Psoas muscle (tissue), 8 donors: ENCODE data around the gene TMX4. TPM values are rescaled to one million over a fixed set of nuclear protein-coding genes. Genes with fewer than 3 reads are reported as not detected.
A peak's percentile ranks its signal among the peaks of the same experiment; 100 is the strongest.

Experiments
- ATAC-seq, 4 donors: fragments of 200-7000 bp; cut with Tn5 transposase; one replicate each; pipeline ENCODE4 v1.9.1; 2020; ENCODE audit warnings: moderate library complexity in 3 of 4, mild to moderate bottlenecking in 2 of 4
- DNase-seq, 2 donors: peaks; one replicate each; pipeline ENCODE4 v3.0.0-alpha.2; 2020
- H3K27ac ChIP-seq: fragments of 200-600 bp; one replicate; pipeline ENCODE4 v1.8.0; 2022
- H3K27me3 ChIP-seq, 3 donors: fragments of 200-600 bp in 1 of 3; one replicate each; pipeline versions ENCODE4 v1.6.1 to v1.8.0; 2013 to 2022; ENCODE audit warnings: low read length in 2 of 3, mild to moderate bottlenecking in 2 of 3, moderate library complexity in 1 of 3; ENCODE audit not compliant: insufficient read depth in 3 of 3
- H3K36me3 ChIP-seq, 2 donors: fragments of 200-600 bp in 1 of 2; one replicate each; pipeline versions ENCODE4 v1.6.1 to v1.8.0; 2013 to 2022; ENCODE audit warnings: low read depth in 1 of 2, mild to moderate bottlenecking in 1 of 2, moderate library complexity in 1 of 2; ENCODE audit not compliant: insufficient read depth in 1 of 2
- H3K4me1 ChIP-seq: fragments of 200-600 bp; one replicate; pipeline ENCODE4 v1.8.0; 2022
- H3K4me3 ChIP-seq: fragments of 200-600 bp; one replicate; pipeline ENCODE4 v1.8.0; 2022; ENCODE audit warnings: mild to moderate bottlenecking
- H3K9me3 ChIP-seq: fragments of 200-600 bp; one replicate; pipeline ENCODE4 v1.8.0; 2022
- WGBS, 3 donors: extraction: QIAGEN DNeasy Blood & Tissue Kit; methylation state at CpG; one replicate each; pipeline versions ENCODE4 v1.1.6 to v1.1.7; 2013; 5-methylcytosine and 5-hydroxymethylcytosine counted together
- intact Hi-C, 2 donors: fragments of 100-400 bp; cut with DNase I; formaldehyde crosslinking; loops; one replicate each; pipeline versions ENCODE4 v1.11.0 to v1.14.2; 2022
- polyA plus RNA-seq, 3 donors: library from polyadenylated mRNA; stranded (reverse); fragments of 200-250 nt; gene quantifications; one replicate each; pipeline ENCODE4 v1.2.3, GENCODE V29; 2013
- total RNA-seq, 4 donors: library from RNA; stranded (reverse); fragmentation: NEBNext Ultra II Directional in 2 of 4; extraction: Animal tissue kit (Norgen Biotek cat#: 25700) in 2 of 4; gene quantifications; one replicate each; pipeline versions ENCODE4 v1.2.1 to v1.2.4, GENCODE V29; 2021 to 2023
- TF ChIP-seq, protein P1 (sequence below): fragments of 200-600 bp; IDR thresholded peaks from one replicate; pipeline ENCODE4 v1.8.0; 2022; ENCODE audit warnings: antibody characterized with exemption
- donor health status: healthy with polysubstance abuse.
- donor health status: DM: no; HTN: no; CAD: no; lungs with moderate emphysema.
- donor health status: Bipolar disorder and iron deficiency.
- donor health status: healthy.
- donor health status: DM: yes; HTN: yes; CAD: no.
- donor health status: DM: no; HTN: no; CAD: no.
- donor health status: DM: no; HTN: no; CAD: no.
- donor health status: DM: yes; HTN: yes; CAD: no.

The TMX4 gene
- total and polyA plus RNA-seq, 7 donors, result 9.3 to 66.7 (median 42.7) TPM

DNA sequence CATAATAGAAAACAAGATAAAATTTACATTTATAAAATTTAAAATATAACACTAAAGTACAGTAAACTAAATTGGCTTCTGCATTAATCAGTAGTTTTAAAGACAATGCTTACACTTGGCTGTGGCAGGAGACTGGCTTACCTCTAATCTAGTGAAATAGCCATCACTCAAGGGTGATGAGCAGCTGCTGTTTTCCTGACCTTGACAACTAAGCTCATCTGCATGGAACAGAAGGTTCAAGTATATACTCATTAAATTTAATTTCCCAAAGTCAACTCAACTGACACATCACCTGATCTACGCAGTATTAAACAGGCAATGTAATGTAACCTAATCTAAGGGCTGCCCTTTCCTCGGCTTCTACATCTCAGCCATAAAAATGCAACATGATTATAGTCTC is 14.5 kb downstream of the TMX4 start:
- H3K27me3 ChIP-seq, result no peaks in the 10 kb centered on the region
- no peaks in the 10 kb centered on the region for H3K9me3 ChIP-seq
- TF ChIP-seq, protein P1, sequence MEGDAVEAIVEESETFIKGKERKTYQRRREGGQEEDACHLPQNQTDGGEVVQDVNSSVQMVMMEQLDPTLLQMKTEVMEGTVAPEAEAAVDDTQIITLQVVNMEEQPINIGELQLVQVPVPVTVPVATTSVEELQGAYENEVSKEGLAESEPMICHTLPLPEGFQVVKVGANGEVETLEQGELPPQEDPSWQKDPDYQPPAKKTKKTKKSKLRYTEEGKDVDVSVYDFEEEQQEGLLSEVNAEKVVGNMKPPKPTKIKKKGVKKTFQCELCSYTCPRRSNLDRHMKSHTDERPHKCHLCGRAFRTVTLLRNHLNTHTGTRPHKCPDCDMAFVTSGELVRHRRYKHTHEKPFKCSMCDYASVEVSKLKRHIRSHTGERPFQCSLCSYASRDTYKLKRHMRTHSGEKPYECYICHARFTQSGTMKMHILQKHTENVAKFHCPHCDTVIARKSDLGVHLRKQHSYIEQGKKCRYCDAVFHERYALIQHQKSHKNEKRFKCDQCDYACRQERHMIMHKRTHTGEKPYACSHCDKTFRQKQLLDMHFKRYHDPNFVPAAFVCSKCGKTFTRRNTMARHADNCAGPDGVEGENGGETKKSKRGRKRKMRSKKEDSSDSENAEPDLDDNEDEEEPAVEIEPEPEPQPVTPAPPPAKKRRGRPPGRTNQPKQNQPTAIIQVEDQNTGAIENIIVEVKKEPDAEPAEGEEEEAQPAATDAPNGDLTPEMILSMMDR, result no peak
- H3K36me3 ChIP-seq, result peaks cover 0 to 36% of the 10 kb centered on the region in 2 donors
- peak; percentile 44 to 72 (median 65) for ATAC-seq
- no peak overlapping the region for H3K4me3 ChIP-seq
- WGBS, 3 donors, result 22 to 52% (median 44%) methylated on average over 2 of the region's 2 CpGs
- intact Hi-C loops, result no loop called here
- DNase-seq, result no peak
- peaks cover 3% of the 10 kb centered on the region for H3K4me1 ChIP-seq
- no peak overlapping the region for H3K27ac ChIP-seq

DNA sequence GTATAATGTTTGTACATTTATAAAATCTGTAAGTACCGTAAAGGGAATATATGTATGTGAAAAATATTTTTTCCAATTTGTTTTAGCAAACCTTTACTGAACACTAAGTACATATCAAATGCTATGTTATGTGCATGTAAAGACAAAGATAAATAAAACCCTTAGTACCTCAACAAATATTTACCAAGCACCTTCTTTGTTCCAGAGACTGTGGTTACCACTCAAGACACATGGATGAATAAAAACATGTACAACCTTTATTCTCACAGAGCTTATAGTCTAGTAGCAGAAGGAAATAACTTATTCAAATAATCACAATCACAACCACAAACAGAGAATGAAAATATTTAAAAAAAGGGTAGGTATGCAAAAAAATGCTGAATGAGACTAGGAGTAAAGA is 17.5 kb downstream of the TMX4 start:
- Histone ChIP-seq H3K4me1 (peaks cover 3% of the 10 kb centered on the region), H3K36me3 (peaks cover 0 to 52% of the 10 kb centered on the region in 2 donors), H3K27me3 (no peaks in the 10 kb centered on the region), H3K27ac (no peak overlapping the region), H3K4me3 (no peak overlapping the region), H3K9me3 (no peaks in the 10 kb centered on the region)
- DNase-seq, result no peak
- no peak for ATAC-seq
- TF ChIP-seq, protein P1, result no peak
- intact Hi-C loops, result no loop called here
- 98 to 100% (median 100%) methylated on average over 1 of the region's 1 CpG for WGBS, 3 donors

DNA sequence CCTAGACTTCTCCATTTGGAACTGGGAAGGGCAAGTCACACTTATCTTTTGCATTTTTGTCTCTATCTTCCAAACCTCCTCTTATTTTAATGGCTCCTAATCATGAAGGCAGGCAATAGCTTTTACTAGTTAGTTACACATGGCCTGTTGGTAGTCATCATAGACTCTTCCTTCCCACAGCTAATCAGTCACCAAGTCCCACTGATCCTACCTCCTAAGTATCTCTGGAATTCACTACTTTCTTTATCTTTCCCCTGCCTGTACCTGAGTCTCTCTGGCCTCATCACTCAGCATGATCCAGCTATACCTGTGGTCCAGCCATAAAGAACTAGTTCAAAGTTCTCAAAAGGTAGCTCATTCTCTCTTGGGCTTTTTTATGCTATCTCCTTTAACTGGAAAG is 18.8 kb downstream of the TMX4 start:
- Histone ChIP-seq H3K27ac (no peak overlapping the region), H3K9me3 (no peaks in the 10 kb centered on the region), H3K4me3 (no peak overlapping the region), H3K27me3 (no peaks in the 10 kb centered on the region), H3K36me3 (peaks cover 10 to 61% of the 10 kb centered on the region in 2 donors), H3K4me1 (peaks cover 3% of the 10 kb centered on the region)
- intact Hi-C loops, result no loop called here
- DNase-seq (no peak), ATAC-seq (no peak)
- TF ChIP-seq, protein P1, result no peak

DNA sequence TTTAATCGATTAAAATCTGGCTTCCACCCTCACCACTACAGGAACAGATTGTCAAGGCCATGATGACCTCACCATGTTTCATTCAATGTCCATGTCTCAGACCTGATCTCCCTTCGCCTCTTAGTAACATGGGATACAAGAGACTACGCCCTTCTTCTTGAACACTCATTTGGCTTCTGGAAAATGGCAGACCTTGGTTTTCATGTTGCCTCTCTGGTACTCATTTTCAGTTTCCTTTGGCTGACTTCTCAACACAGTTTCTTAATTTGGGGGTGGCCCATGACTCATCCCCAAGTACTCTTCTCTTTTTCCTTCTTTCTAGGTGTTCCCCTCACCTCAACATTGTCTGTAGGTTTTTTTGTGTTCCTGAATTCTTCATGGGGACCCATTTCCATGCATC is 22.7 kb downstream of the TMX4 start:
- intact Hi-C loops, result no loop called here
- H3K36me3 ChIP-seq, result peaks cover 10 to 89% of the 10 kb centered on the region in 2 donors
- H3K27me3 ChIP-seq, result no peaks in the 10 kb centered on the region
- H3K4me1 ChIP-seq, result no peaks in the 10 kb centered on the region
- DNase-seq (no peak), ATAC-seq (no peak)
- H3K9me3 ChIP-seq, result peaks cover 9% of the 10 kb centered on the region
- no peak overlapping the region for H3K4me3 ChIP-seq
- WGBS, 3 donors, result 93 to 100% (median 98%) methylated on average over 3 of the region's 3 CpGs
- no peak overlapping the region for H3K27ac ChIP-seq
- TF ChIP-seq, protein P1, result no peak

DNA sequence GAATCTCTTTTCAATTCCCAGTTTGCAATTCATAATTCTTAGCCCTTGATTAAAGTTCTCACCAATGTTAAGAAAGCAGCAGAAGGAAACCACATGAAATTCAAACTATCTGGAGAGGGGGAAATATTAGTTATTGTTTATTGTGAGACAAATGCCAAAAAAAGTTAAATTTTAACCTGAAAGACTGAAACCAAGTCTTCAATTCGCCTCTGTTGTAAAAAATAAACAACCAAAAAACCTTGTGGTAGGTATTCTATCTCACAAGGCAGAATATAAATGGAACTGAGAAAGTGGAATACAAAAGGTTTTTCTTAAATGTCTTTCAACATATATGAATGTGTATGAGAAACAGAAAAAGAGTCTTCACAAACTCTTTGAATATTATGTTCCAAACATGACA is 24.8 kb downstream of the TMX4 start:
- Histone ChIP-seq H3K4me3 (no peak overlapping the region), H3K9me3 (peaks cover 9% of the 10 kb centered on the region), H3K27me3 (no peaks in the 10 kb centered on the region), H3K27ac (no peak overlapping the region), H3K4me1 (no peaks in the 10 kb centered on the region), H3K36me3 (peaks cover 10 to 78% of the 10 kb centered on the region in 2 donors)
- no peak for DNase-seq
- no peak for ATAC-seq
- intact Hi-C loops, result no loop called here
- WGBS, 3 donors, result 96 to 100% (median 98%) methylated on average over 1 of the region's 1 CpG
- TF ChIP-seq, protein P1, result no peak
